HG03135 (cell line): ENCODE data around the gene UBQLN4.
A peak's percentile ranks its signal among the peaks of the same experiment; 100 is the strongest.

Source experiments
- ATAC-seq: cut with Tn5 transposase; IDR thresholded peaks from one replicate; pipeline ENCODE4 v1.9.1; 2021; ENCODE audit warnings: mild to moderate bottlenecking, moderate library complexity; ENCODE audit not compliant: unreplicated experiment

The UBQLN4 gene

GRCh38 chr1:156053768-156054499 is at the start of gene UBQLN4:
TSS of gene UBQLN4 (minus strand) at chr1:156053798. CDS start at chr1:156053701, 97 bp downstream.
- ATAC-seq, result peak; percentile 43

GRCh38 chr1:156102633-156103511 is 49.3 kb upstream of the UBQLN4 start:
- no peak for ATAC-seq

GRCh38 chr1:156101880-156102279 is 48.3 kb upstream of the UBQLN4 start:
- no peak for ATAC-seq

DNA sequence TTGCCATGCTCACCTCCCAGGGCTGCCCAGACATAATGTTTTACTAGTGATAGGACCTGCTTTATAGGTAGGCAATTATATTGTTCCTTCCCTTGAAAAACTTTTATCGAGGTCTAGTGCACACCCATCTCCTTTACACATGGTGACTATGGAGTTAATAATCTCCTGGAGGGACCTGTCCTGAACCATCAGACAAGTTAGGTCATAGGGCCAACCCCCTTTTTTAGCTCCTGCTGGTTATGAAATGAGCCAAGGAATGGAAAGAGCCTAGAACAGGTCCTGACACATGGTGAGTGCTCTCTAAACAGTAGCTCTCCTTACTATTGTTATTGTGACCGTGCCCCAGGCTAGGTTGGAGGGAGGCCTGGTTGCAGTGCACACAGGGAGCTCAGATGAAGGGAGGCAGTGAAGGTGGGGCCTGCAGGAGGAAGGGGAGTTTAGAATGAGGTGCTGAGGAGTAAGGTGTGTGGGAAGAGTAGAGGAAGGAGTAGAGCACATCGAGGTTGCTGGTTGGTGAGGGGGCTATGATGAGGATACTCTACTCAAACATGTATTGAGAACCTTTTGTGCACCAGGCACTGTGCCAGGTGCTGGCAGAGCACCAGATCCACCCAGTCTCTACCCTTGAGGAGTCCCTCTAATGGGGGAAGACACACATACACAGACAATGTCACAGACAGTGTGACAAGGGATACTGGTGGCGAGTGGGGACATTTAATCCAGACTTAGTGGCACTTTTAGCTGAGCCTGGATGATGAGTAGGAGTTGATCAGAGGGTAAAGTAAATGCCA is 46.8 kb upstream of the UBQLN4 start:
- ATAC-seq, result no peak

GRCh38 chr1:156099282-156099681 is 45.7 kb upstream of the UBQLN4 start:
- no peak for ATAC-seq

GRCh38 chr1:156098784-156099183 is 45.2 kb upstream of the UBQLN4 start:
- no peak for ATAC-seq

GRCh38 chr1:156097499-156098178 is 44.0 kb upstream of the UBQLN4 start:
- no peak for ATAC-seq

GRCh38 chr1:156096640-156097391 is 43.2 kb upstream of the UBQLN4 start:
- peak; percentile 62 for ATAC-seq

DNA sequence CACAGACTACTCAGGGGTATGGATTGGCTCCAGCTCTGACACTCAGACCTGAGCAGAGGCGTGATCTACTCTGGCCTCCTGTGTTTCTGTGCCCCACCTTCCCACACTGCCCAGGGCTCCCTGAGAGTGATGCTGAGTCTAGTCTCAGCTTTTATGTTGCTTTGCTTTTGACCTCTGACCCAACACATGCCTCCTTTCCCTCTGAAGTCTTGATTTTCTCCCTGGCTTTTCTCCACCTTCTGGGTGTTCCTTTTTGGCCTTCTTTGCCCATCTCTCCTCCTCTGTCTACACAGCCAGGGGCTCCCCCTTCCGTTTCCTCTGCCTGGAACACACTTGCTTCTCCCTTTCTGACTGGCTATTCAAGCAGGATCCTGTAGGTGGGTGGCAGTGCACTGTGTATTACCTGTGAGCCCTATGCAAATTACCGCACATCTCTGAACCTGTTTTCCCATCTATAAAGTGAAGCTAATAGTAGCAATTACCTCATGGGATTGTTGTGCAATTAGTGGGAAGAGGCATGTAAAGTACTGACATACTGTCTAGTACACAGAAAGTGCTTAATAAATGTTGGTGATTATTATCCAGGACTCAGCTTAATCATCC is 42.4 kb upstream of the UBQLN4 start:
- no peak for ATAC-seq

DNA sequence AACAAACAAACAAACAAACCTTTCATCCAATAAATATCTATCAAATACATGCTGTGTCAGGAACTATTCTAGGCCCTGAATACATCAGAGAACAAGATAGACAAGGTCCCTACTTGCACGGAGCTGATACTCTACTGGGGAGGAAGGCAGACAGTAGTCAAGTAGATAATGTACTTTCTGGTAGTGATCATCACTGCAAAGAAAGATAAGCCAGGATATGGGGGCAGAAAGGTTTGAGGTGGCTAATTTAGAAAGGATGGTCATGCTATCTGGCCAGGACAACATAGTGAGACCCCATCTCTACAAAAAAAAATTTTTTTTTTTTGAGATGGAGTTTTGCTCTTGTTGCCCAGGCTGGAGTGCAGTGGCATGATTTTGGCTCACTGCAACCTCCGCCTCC is 38.0 kb upstream of the UBQLN4 start:
- no peak for ATAC-seq

GRCh38 chr1:156090840-156091188 is 37.2 kb upstream of the UBQLN4 start:
- ATAC-seq, result peak; percentile 68

DNA sequence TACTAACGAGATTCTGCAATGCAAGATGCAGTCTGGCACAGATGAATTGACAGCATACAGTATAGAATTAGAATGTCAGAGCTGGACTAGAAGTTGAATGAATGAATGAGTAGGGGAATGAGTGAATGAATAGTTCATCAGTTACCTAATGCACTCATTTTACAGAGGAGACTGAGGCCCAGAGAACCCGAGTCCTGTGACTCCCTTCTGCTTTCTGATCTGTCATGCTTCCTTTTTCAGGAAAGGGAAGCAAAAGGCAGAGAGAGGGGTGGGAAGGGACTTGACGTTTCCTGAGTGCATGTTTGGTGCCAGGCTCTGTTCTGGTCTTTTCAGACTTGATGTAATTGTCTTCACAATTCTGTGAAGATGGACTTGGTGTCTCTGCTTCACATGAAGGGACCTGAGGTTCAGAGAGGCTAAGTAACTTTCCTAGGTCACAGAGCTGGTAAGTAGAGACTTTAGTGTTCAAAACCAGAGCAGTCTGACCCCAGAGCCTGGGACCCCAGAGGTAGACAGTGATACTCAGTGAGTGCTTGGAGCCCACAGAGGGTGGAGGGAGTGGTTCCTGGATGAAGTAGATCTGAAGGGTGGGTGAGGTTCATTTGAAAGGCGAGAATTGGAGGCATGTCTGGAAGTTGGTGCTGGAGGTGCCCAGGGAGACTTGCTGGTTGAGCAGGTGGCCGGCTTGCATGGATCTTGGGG is 36.7 kb upstream of the UBQLN4 start:
- ATAC-seq, result peak; percentile 8

DNA sequence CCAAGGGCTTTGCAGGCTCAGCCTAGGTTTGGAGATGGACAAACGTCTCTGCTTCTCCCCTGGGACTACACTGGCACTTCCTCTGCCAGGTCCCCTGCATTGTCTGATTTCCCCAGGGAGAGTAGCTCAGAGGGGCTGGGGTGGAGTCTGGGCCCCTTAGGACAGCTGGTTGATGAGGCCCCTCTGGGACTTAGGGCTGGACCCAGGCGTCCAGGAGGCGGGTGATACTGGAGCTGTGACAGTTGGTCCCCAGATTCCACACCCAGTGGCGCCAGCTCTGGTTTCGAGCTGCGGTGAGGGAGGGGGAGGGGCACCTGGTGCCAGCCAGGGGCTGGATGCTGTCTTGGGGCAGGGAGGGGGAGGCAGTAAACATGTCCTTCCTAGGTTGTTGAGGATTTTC is 36.1 kb upstream of the UBQLN4 start:
- no peak for ATAC-seq

DNA sequence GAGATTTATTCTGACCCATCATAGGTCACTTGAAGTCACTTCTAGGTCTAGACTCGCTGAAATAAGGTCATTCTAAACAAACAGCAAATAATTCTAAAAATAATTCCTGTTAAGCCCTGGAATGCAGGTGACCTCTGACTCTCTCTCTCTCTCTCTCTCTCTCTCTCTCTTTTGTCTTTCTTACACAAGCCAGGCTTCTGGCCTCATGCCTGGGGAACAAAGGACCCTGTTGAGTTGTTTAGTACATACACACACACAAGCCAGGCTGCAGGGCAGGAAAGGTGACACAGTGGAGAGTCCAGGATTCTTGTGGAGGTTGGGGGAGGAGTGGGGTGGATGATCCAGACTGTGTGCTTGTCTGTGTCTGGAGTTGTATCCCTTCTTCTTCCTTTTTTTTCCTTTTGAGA is 32.7 kb upstream of the UBQLN4 start:
- no peak for ATAC-seq

DNA sequence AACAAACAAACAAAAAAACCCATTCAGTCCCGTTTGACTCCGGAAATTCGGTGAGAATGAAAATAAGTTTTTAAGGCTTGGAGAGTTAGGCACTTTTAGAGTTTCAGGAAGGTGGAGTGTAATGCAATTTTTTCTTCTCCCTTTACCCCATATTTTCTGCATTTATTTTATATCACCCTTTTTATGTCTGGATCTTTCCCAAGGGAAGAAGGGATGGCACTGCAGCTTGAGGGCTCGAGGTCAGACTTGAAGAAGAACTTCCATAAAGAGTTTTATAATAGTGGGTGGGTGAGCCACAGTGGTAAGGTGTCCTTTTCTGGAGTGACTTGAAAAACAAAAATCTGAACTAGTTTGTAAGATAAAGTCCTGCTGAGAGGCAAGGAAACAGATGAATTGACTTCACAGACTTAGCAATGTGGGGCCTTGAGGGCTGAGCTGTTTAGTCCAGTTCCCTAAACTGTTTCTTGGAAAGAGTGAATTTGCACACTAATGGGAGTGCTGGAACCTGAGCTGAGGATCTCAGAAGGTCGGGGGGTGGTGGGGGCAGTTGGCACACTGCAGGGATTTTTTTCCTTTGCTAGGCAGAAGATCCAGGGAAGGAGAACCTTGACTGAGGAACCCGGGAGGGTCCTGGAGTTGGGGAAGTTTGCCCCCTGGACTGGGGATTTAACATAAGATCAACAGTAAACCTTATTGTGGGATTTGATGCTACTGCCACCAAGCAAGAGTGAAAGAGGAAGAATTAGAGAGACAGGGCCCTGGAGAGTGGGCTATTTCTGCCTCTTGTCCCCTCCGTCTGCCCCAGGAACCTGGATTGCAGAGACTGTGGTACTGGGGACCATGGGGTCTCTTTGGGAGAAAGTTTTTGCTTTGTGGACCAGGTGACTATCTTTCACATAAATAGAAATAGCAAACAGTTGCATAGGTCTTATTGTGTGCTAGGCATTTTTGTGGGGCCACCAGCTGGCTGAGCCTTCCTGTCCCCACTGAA is 30.5 kb upstream of the UBQLN4 start:
- ATAC-seq, result no peak

GRCh38 chr1:156082309-156083091 is 28.9 kb upstream of the UBQLN4 start, which contains the start of gene MEX3A:
TSS of gene MEX3A (minus strand) at chr1:156082465. CDS start at chr1:156081998, 467 bp downstream.
- ATAC-seq, result peak; percentile 59

- no peak for ATAC-seq
Observed at GRCh38 chr1:156081917-156082308, 28.3 kb upstream of the UBQLN4 start.
